ENCODE data around the gene OGT. TPM values are rescaled to one million over a fixed set of nuclear protein-coding genes. Genes with fewer than 3 reads are reported as not detected.

Gene OGT
- total RNA-seq, 2 experiments from 2014 or later = 354 to 358 TPM

DNA sequence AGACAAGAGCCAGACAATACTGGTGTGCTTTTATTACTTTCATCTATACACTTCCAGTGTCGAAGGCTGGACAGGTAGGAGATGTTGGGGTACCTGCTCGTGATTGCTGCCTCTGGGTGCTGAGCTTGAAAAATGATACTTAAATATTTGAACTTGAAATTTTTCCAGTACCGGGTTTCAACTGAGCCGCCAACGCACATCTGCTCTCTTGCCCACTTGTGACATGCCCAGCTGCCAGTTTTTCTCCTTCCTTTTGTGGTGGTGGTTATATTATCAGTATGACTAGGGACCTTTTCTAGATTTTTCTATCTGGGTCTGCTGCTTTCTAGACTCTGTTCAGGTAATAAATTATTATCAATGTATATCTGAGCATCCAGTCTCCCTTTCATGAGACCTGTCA lies 3.4 kb downstream of the OGT start:
- peaks cover 66% of the 10 kb centered on the region for H3K36me3 Mint-ChIP-seq (ENCODE audit: low read depth)
- no peaks in the 10 kb centered on the region for H3K27me3 Mint-ChIP-seq
- ChIA-PET POLR2A (interaction anchor here (0.7 to 2.7 kb wide), 9 partner anchors 9 to 251 kb away, joined by 3 to 13 read pairs (median 3); partner anchors contain the start of genes NONO and TAF1), CTCF (interaction anchor here (1.6 kb wide), 1 partner anchor 116 kb away, joined by 4 read pairs; no protein-coding TSS in a partner anchor)
- H3K4me3 Mint-ChIP-seq = peak overlapping the region; percentile 98
- intact Hi-C loops (cut with micrococcal nuclease) = loop anchor here (10.0 kb wide), 2 partner anchors 251 to 431 kb away; partner anchors contain the start of genes CXorf65 and NONO
- H3K27ac Mint-ChIP-seq = peak overlapping the region; percentile 87
- H3K4me1 Mint-ChIP-seq (ENCODE audit: low read depth) = peaks cover 15% of the 10 kb centered on the region
- no peaks in the 10 kb centered on the region for H3K9me3 Mint-ChIP-seq
- peak; percentile 2 for ATAC-seq
- no peak for TF ChIP-seq CTCF (IDR thresholded peaks at IDR 0.05)
- peak; percentile 74 for DNase-seq

DNA sequence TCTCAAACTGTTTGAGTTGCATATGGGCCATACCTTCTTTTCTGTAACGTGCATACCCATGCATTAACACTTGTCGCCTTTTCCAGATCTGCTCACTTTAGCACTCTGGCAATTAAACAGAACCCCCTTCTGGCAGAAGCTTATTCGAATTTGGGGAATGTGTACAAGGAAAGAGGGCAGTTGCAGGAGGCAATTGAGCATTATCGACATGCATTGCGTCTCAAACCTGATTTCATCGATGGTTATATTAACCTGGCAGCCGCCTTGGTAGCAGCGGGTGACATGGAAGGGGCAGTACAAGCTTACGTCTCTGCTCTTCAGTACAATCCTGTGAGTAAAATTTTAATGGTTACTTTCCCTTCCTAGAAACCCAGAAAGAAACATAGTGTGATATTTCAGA lies 4.8 kb downstream of the OGT start:
- TF ChIP-seq CTCF (IDR thresholded peaks at IDR 0.05) = no peak
- POLR2A ChIA-PET = interaction anchor here (0.9 to 3.3 kb wide), 6 partner anchors 8 to 252 kb away, joined by 3 to 21 read pairs (median 8); partner anchors contain the start of genes CXCR3 and NONO
- CTCF ChIA-PET = interaction anchor here (1.6 kb wide), 1 partner anchor 115 kb away, joined by 4 read pairs; no protein-coding TSS in a partner anchor
- H3K4me3 Mint-ChIP-seq = peak overlapping the region; percentile 98
- H3K4me1 Mint-ChIP-seq (ENCODE audit: low read depth) = peaks cover 21% of the 10 kb centered on the region
- DNase-seq = no peak
- intact Hi-C loops (cut with micrococcal nuclease) = loop anchor here (10.0 kb wide), 2 partner anchors 253 to 433 kb away; partner anchors contain the start of genes CXorf65 and NONO
- no peak for ATAC-seq
- H3K27ac Mint-ChIP-seq = peak overlapping the region; percentile 86
- no peaks in the 10 kb centered on the region for H3K27me3 Mint-ChIP-seq
- H3K9me3 Mint-ChIP-seq = no peaks in the 10 kb centered on the region
- peaks cover 78% of the 10 kb centered on the region for H3K36me3 Mint-ChIP-seq (ENCODE audit: low read depth)

GRCh38 chrX:71540801-71541200 lies 7.9 kb downstream of the OGT start:
- no peak for DNase-seq
- intact Hi-C loops (cut with micrococcal nuclease) = loop anchor here (1.0 to 5.0 kb wide), 2 partner anchors 8 to 76 kb away; partner anchors contain the start of genes CXCR3 and OGT
- ATAC-seq = peak; percentile 19
- CTCF ChIA-PET = no interaction called here
- Mint-ChIP-seq H3K27ac (peak overlapping the region; percentile 89), H3K27me3 (no peaks in the 10 kb centered on the region), H3K4me1 (ENCODE audit: low read depth) (peaks cover 45% of the 10 kb centered on the region), H3K4me3 (peak overlapping the region; percentile 98), H3K36me3 (ENCODE audit: low read depth) (peaks cover 83% of the 10 kb centered on the region), H3K9me3 (no peaks in the 10 kb centered on the region)
- POLR2A ChIA-PET = interaction anchor here (6.3 kb wide), 1 partner anchor 8 kb away, joined by 127 read pairs; the partner anchor contains the start of gene OGT
- TF ChIP-seq CTCF (IDR thresholded peaks at IDR 0.05) = no peak

DNA sequence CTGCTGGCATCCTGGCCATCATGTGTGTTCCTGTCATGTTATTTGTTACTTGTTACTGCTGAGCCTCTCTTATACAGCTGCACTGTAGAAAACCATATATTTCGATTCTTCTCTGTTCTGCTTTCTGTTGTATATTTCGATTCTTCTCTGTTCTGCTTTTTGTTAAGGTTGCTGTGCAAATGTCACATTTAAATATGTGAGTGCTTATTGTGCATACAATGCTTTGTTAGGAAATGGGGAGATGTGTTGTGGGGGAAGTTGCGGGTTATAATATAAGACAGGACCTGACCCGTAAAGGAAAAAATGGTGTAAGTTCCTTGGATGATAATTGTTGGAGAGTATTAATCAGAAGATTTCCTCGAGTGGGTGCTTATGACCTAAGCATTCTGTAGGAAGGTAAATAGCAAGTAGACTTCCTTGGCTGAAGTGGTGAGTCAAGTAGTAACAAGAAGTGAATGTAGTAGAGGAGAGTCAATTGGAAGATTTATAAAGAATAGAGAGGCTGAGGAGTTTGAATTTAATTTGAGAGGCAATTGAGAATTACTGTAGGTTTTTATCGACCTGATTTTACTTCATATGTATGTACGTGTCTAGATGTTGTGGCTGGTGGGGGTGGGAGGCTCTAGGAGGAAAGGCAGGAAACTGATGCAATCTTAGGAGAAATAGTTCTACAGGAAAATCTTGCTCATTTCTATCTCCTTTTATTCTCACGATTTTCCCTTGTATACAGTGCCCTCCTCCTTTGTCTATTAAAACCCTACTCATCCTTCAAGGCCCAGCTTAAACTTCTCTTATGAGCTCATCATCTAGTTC lies 8.5 kb downstream of the OGT start:
- Mint-ChIP-seq H3K36me3 (ENCODE audit: low read depth) (peaks cover 84% of the 10 kb centered on the region), H3K4me1 (ENCODE audit: low read depth) (peaks cover 50% of the 10 kb centered on the region), H3K27ac (peak overlapping the region; percentile 89), H3K27me3 (no peaks in the 10 kb centered on the region), H3K4me3 (peak overlapping the region; percentile 98), H3K9me3 (no peaks in the 10 kb centered on the region)
- DNase-seq (peak; percentile 44), ATAC-seq (peak; percentile 55)
- POLR2A ChIA-PET = interaction anchor here (1.1 to 6.3 kb wide), 3 partner anchors 9 to 256 kb away, joined by 3 to 127 read pairs (median 5); partner anchors contain the start of gene OGT
- CTCF ChIA-PET = no interaction called here
- intact Hi-C loops (cut with micrococcal nuclease) = loop anchor here (1.0 to 5.0 kb wide), 2 partner anchors 8 to 76 kb away; partner anchors contain the start of genes CXCR3 and OGT
- TF ChIP-seq CTCF (IDR thresholded peaks at IDR 0.05) = no peak
